CD14-positive monocyte (primary cell): ENCODE results near the gene ABCB4. TPM values are rescaled to one million over a fixed set of nuclear protein-coding genes. Genes with fewer than 3 reads are reported as not detected.

Experiments used
- DNase-seq, 3 donors: peaks; one replicate each; pipeline ENCODE4 v3.0.0-alpha.2; 2011 to 2022
- H2AFZ ChIP-seq: 2 replicates; pipeline ENCODE4 v1.6.0; 2012; ENCODE audit warnings: mild to moderate bottlenecking, low read depth, low read length, inconsistent platforms; ENCODE audit not compliant: insufficient read depth, poor library complexity, severe bottlenecking
- H3K27ac ChIP-seq, 2 donors: 1 replicate in 1 of 2; 2 replicates in 1 of 2; pipeline ENCODE4 v1.5.1; 2012 to 2013; ENCODE audit warnings: low read length in 2 of 2, control low read depth in 1 of 2, inconsistent platforms in 1 of 2, low read depth in 1 of 2, mild to moderate bottlenecking in 1 of 2
- H3K27me3 ChIP-seq, 2 donors: one replicate each; pipeline versions ENCODE4 v1.6.0 to v1.6.1; 2011 to 2013; ENCODE audit warnings: low read length in 2 of 2; ENCODE audit not compliant: control insufficient read depth in 2 of 2, insufficient read depth in 2 of 2
- H3K36me3 ChIP-seq, 2 donors: replicated peaks in 1 of 2; 1 replicate in 1 of 2; 2 replicates in 1 of 2; pipeline versions ENCODE4 v1.5.1 to v1.6.1; 2012 to 2013; ENCODE audit warnings: low read length in 2 of 2, control low read depth in 1 of 2, inconsistent platforms in 1 of 2, mild to moderate bottlenecking in 1 of 2; ENCODE audit not compliant: insufficient read depth in 2 of 2, control insufficient read depth in 1 of 2
- H3K4me1 ChIP-seq, 2 donors: 1 replicate in 1 of 2; 2 replicates in 1 of 2; pipeline versions ENCODE4 v1.5.1 to v1.6.1; 2012 to 2013; ENCODE audit warnings: low read length in 2 of 2, control low read depth in 1 of 2, inconsistent platforms in 1 of 2, mild to moderate bottlenecking in 1 of 2, moderate library complexity in 1 of 2; ENCODE audit not compliant: insufficient read depth in 2 of 2, control insufficient read depth in 1 of 2
- H3K4me2 ChIP-seq: replicated peaks from 2 replicates; pipeline ENCODE3; 2012; ENCODE audit warnings: low read length, moderate library complexity, mild to moderate bottlenecking; ENCODE audit not compliant: poor library complexity, severe bottlenecking; ENCODE audit errors: extremely low read depth
- H3K4me3 ChIP-seq, 3 experiments: fragments of 200-600 bp in 1 of 3; sonication (generic) in 1 of 3; replicated peaks in 1 of 3; 1 replicate in 2 of 3; 2 replicates in 1 of 3; pipeline ENCODE4 v1.5.1; 2011 to 2013; ENCODE audit warnings: low read length in 3 of 3, mild to moderate bottlenecking in 3 of 3, control low read depth in 2 of 3, low read depth in 2 of 3, inconsistent platforms in 1 of 3, moderate library complexity in 1 of 3
- H3K79me2 ChIP-seq: 2 replicates; pipeline ENCODE4 v1.6.0; 2012; ENCODE audit warnings: mild to moderate bottlenecking, control low read depth, inconsistent platforms, low read length, moderate library complexity; ENCODE audit not compliant: insufficient read depth
- H3K9ac ChIP-seq: 2 replicates; pipeline ENCODE4 v1.6.0; 2017; ENCODE audit warnings: low read length, mild to moderate bottlenecking; ENCODE audit not compliant: insufficient read depth, poor library complexity, severe bottlenecking
- H3K9me3 ChIP-seq, 2 donors: replicated peaks in 1 of 2; 1 replicate in 1 of 2; 2 replicates in 1 of 2; pipeline versions ENCODE4 v1.5.1 to v1.6.1; 2012 to 2013; ENCODE audit warnings: low read length in 2 of 2, control low read depth in 1 of 2; ENCODE audit not compliant: control insufficient read depth in 1 of 2, insufficient read depth in 1 of 2
- H4K20me1 ChIP-seq: 2 replicates; pipeline ENCODE4 v1.6.0; 2012; ENCODE audit warnings: mild to moderate bottlenecking, low read length, control low read depth, moderate library complexity; ENCODE audit not compliant: insufficient read depth
- H3K27ac Mint-ChIP-seq, 7 donors: one replicate each; pipeline ENCODE4 v1.8.0; 2020; ENCODE audit warnings: mild to moderate bottlenecking in 7 of 7, mixed read lengths in 7 of 7, moderate library complexity in 6 of 7, inconsistent platforms in 2 of 7
- H3K27me3 Mint-ChIP-seq, 3 donors: one replicate each; pipeline ENCODE4 v1.8.0; 2021 to 2022; ENCODE audit warnings: low read depth in 3 of 3, mild to moderate bottlenecking in 3 of 3, mixed read lengths in 3 of 3, moderate library complexity in 3 of 3, inconsistent platforms in 1 of 3
- H3K36me3 Mint-ChIP-seq, 2 donors: one replicate each; pipeline ENCODE4 v1.8.0; 2020; ENCODE audit warnings: mixed read lengths in 2 of 2, inconsistent platforms in 1 of 2, mild to moderate bottlenecking in 1 of 2
- H3K4me1 Mint-ChIP-seq: one replicate; pipeline ENCODE4 v1.8.0; 2020; ENCODE audit warnings: mild to moderate bottlenecking, mixed read lengths
- H3K4me3 Mint-ChIP-seq, 2 donors: one replicate each; pipeline ENCODE4 v1.8.0; 2020; ENCODE audit warnings: mild to moderate bottlenecking in 2 of 2, mixed read lengths in 2 of 2, moderate library complexity in 1 of 2
- H3K9me3 Mint-ChIP-seq, 7 donors: one replicate each; pipeline ENCODE4 v1.8.0; 2020 to 2022; ENCODE audit warnings: mixed read lengths in 7 of 7, mild to moderate bottlenecking in 6 of 7, moderate library complexity in 6 of 7, inconsistent platforms in 2 of 7
- CTCF ChIP-seq: fragments of 200-600 bp; IDR thresholded peaks from one replicate; pipeline ENCODE4 v1.8.0; 2022; ENCODE audit warnings: antibody characterized with exemption, mild to moderate bottlenecking
- whole genome bisulfite sequencing: methylation state at CpG from one replicate; pipeline ENCODE4 v1.1.5; 2013; ENCODE audit warnings: missing lambda C conversion rate; ENCODE audit not compliant: insufficient coverage; 5-methylcytosine and 5-hydroxymethylcytosine counted together
- intact Hi-C, 2 donors: fragments of 100-400 bp; cut with micrococcal nuclease; formaldehyde crosslinking; loops; one replicate each; pipeline versions ENCODE4 v1.15.0 to v1.15.1; 2023
- polyA plus RNA-seq, 3 donors: library from polyadenylated mRNA; depleted of rRNA in 1 of 3; unstranded in 2 of 3; stranded (reverse) in 1 of 3; fragments of 300-500 nt in 2 of 3; fragments of >200 nt in 1 of 3; fragmentation: Illumina TruSeq in 2 of 3; gene quantifications; 1 replicate in 2 of 3; 2 replicates in 1 of 3; pipeline ENCODE4 v1.2.3, GENCODE V29; 2012 to 2021

ABCB4 gene
- polyA plus RNA-seq, 3 donors, result 0.09 TPM; not detected in 2

- H3K36me3 ChIP-seq, result no peaks in the 10 kb centered on the region
- no peaks in the 10 kb centered on the region for H3K4me1 Mint-ChIP-seq
- peaks cover 0 to 3% (median 1%) of the 10 kb centered on the region in 3 donors for H3K27me3 Mint-ChIP-seq
- no peaks in the 10 kb centered on the region for H3K4me1 ChIP-seq
- H4K20me1 ChIP-seq, result no peaks in the 10 kb centered on the region
- H3K9ac ChIP-seq, result no peak overlapping the region
- H3K4me3 Mint-ChIP-seq, result no peak overlapping the region
- H3K9me3 Mint-ChIP-seq, result no peaks in the 10 kb centered on the region
- H2AFZ ChIP-seq, result no peak overlapping the region
- H3K4me3 ChIP-seq, result no peak overlapping the region
- H3K27ac ChIP-seq, result no peak overlapping the region
- no peak overlapping the region for H3K4me2 ChIP-seq
- H3K9me3 ChIP-seq, result no peaks in the 10 kb centered on the region
- TF ChIP-seq CTCF, result no peak
- H3K27me3 ChIP-seq, result no peaks in the 10 kb centered on the region
- no peak overlapping the region for H3K27ac Mint-ChIP-seq
- intact Hi-C loops, result no loop called here
- no CpG with 5 or more reads among the region's 1 CpG for WGBS
- DNase-seq, result no peak
- no peaks in the 10 kb centered on the region for H3K79me2 ChIP-seq
- H3K36me3 Mint-ChIP-seq, result no peaks in the 10 kb centered on the region
Measured at GRCh38 chr7:87494454-87494853, 19.0 kb upstream of the ABCB4 start.

- Histone ChIP-seq H3K27me3 (no peaks in the 10 kb centered on the region), H3K4me3 (no peak overlapping the region), H4K20me1 (no peaks in the 10 kb centered on the region), H2AFZ (no peak overlapping the region), H3K9me3 (no peaks in the 10 kb centered on the region), H3K36me3 (no peaks in the 10 kb centered on the region), H3K79me2 (no peaks in the 10 kb centered on the region), H3K4me1 (no peaks in the 10 kb centered on the region), H3K4me2 (no peak overlapping the region), H3K27ac (no peak overlapping the region), H3K9ac (no peak overlapping the region)
- TF ChIP-seq CTCF, result no peak
- Mint-ChIP-seq H3K9me3 (peaks cover 0 to 8% (median 1%) of the 10 kb centered on the region in 7 donors), H3K4me3 (no peak overlapping the region), H3K4me1 (no peaks in the 10 kb centered on the region), H3K27me3 (peaks cover 0 to 2% (median 0%) of the 10 kb centered on the region in 3 donors), H3K36me3 (no peaks in the 10 kb centered on the region), H3K27ac (no peak overlapping the region)
- DNase-seq, result no peak
- intact Hi-C loops, result no loop called here
- WGBS, result 100% methylated on average over 1 of the region's 2 CpGs
Measured at GRCh38 chr7:87483131-87483530, 7.7 kb upstream of the ABCB4 start.
